GM10847 (cell line): ENCODE results near the gene KRT222.

Experiments used
- POLR2A ChIP-seq: IDR thresholded peaks from 2 replicates; pipeline ENCODE4 v1.6.1; 2011; ENCODE audit not compliant: insufficient read length; ENCODE audit errors: extremely low read depth

KRT222 gene

GRCh38 chr17:40664582-40665333 is at the start of gene KRT222:
KRT222 (minus strand) TSS chr17:40665177; CDS start chr17:40665099, 78 bp downstream.
- TF ChIP-seq POLR2A = no peak

DNA sequence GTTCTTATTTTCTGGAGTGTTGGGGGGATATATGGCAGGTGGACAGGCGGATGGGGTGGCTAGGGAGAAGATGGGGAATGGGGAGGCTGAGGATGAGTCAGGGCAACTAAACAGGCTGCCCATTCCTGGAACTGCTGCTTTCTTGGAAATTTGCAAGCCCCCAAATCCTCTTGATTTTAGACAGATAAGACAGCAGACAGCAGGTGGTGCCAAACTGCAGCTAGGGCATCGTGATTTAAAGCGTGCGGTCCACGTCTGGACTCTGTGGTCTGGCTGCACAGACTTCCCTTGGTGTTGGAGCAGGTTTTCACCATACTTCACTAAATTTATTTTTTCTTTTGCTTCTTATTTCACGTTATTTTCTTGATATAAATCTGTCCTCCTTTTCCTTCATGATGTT is 49.5 kb upstream of the KRT222 start:
- TF ChIP-seq POLR2A = no peak

DNA sequence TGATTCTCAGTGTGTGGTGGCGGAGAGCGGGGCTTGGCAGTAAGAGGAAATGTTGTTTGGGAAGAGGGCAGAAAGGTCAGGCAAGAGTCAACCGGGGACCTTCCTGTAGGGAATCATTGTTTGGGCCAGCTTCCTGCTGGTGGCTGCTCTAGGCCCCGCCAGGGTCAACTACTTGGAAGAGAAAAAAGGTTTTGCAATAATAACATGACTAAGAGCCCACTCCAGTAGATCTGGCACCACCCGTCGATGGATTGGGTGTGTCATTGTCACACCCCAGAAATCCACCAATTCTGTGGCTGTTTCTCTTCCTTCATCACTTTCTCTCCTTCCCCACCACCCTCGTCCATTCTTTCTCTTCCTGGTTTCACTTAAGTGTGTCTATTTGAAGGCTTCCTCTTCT is 42.8 kb upstream of the KRT222 start:
- no peak for TF ChIP-seq POLR2A

- TF ChIP-seq POLR2A = no peak
These were observed 40.6 kb upstream of the KRT222 start for GRCh38 chr17:40705584-40705983.

- no peak for TF ChIP-seq POLR2A
These were observed 38.7 kb upstream of the KRT222 start, which contains the start of gene KRT24 for GRCh38 chr17:40703652-40704051. KRT24 (minus strand) TSS chr17:40703752; CDS start chr17:40703693, 59 bp downstream.

- no peak for TF ChIP-seq POLR2A
These were observed 37.3 kb upstream of the KRT222 start for GRCh38 chr17:40702271-40702670.

GRCh38 chr17:40699853-40700252 is 34.9 kb upstream of the KRT222 start:
- TF ChIP-seq POLR2A = no peak

DNA sequence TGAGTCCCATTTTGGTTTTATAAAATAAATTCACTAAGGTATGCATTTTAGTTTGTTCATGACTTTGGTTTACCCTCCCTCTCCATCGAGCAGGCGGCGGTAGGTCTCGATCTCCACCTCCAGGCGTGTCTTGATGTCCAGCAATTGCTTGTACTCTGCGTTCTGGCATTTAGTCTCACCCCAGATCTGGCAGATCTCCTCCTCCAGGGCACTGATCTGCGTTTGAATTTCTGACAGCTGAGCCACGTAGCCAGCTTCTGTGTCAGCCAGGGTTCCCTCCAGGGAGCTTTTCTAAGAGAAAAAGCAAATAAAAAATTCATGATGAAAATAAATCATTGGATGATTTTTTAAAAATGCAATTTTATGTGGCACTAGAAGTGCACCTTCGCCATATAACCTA is 34.4 kb upstream of the KRT222 start:
- TF ChIP-seq POLR2A = no peak

- TF ChIP-seq POLR2A = no peak
These were observed 32.3 kb upstream of the KRT222 start for GRCh38 chr17:40697297-40697696.

DNA sequence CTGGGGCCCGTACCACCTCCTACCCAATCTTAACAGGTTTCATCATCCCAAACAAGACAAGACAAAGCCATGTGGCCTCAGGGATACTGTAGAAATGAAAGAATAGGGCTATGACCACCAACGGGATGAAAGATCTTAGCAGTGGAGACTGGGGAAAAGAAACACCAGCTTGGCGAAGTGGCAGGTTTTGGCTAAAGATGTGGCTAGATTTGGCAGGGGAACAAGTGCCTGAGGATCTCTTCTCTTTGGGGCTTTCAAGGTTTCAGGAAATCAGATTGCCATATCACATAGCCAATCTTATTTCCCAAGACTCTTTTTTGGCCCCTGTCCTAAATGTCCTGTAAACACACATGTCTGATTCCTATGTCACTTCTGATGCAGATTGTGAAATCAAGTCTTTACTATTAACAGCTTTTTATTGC is 31.7 kb upstream of the KRT222 start:
- no peak for TF ChIP-seq POLR2A

DNA sequence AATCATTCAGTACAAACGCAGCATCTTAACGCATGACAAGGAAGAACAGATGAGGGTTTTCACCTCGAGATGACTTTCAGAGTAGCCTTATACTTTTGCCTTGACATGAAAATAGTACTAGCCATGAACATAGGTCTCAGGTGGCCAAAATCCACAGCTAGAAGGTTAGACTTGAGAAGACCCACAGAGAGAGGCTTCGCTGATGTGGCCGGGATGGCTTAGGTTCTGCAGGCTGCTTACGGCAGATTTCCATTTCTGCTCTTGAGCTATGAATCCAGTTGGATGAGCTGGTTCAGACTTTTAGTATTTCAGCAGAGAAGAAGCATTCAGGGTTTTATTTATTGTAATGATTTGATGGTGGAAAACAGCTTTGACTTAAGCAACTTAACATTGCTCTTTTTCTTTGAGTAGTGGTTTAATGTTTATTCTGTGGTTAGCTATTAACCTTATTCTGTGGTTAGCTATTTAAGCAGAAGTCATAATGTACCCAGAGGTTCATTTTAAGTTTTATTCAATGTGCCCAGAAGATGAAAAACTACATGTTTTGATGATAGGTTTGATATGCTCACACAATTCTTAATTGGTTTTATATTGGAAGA is 31.0 kb upstream of the KRT222 start:
- no peak for TF ChIP-seq POLR2A

- TF ChIP-seq POLR2A = no peak
These were observed 29.6 kb upstream of the KRT222 start for GRCh38 chr17:40694584-40694983.

DNA sequence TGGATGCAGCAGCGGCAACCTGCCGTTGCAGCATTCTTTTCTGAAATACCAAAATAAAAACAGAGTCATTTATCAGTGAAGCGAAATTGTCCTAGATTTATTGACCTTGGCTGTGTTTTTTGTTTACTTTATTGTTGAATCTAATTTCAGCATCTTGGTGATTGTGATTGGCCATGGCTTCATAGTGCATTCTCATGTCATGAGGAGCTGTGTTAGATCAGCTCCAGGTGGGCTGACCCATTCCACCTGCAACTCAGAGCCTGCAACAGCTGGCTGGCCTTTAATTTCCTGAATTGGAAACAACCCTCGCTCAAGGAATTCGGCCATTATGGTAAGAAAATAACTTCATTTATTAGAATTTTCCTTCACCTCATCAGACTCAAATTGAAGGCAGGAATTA is 22.1 kb upstream of the KRT222 start:
- TF ChIP-seq POLR2A = no peak

- no peak for TF ChIP-seq POLR2A
These were observed 21.2 kb upstream of the KRT222 start for GRCh38 chr17:40686192-40686591.

DNA sequence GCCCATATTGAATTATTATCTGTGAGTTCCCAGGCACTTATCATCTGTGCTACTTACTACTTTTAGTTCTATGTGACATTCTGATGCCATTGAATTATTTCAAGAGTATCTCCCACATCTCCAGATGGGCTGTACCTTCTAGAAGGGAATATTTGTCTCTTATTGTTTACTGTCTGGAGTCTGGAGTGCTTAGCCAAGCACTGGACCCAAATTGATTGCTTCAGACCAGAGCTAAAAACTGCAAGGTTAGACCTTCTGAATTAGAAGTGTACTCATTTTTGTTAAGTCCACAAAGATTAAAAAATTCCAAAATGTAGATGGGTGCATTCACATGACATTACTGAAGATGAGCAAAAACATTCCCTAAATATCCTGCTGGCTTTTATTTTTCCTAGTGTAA is 16.0 kb upstream of the KRT222 start:
- no peak for TF ChIP-seq POLR2A

GRCh38 chr17:40679523-40679907 is 14.5 kb upstream of the KRT222 start:
- TF ChIP-seq POLR2A = no peak
